ENCODE data around the gene IFNL1. TPM values are rescaled to one million over a fixed set of nuclear protein-coding genes. Genes with fewer than 3 reads are reported as not detected.
"Not testable (repeated sequence)": the region's sequence is repeated elsewhere in the genome, so short reads cannot be mapped to it uniquely, and the experiment has no call there.

IFNL1 gene
- polyA plus RNA-seq, 1 donor = not detected

DNA sequence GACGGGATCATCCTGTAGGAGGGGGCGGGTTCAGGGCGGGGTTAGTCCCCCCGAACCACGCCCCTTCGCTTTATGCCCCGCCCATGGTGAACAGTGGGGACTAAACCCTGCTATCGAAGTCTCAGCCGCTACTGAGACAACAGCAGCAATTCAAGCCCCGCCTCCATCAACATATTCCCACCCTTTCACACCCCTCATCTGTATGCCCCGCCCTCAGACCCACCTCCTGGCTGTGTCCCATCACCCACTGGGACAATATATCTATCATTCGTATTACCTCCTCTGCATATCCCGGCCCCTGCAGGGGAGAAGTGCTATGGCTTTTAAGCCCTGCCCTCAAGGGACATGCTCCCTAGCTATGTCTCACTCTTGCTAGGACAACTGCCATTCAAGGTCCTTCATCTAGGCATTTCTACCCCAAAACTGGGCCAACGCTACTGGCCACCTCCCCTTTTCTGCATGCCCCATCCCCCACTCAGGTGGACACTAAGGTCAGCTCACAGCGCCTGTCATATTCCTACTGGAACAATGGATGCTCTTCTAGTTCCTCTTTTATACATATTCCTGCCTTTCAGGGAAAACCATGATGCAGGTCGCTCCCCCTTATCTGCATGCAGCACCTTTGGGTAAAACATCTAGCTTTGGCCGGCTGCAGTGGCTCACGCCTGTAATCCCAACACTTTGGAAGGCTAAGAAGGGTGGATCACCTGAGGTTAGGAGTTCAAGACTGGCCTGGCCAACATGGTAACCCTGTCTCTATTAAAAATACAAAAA is 12.5 kb downstream of the IFNL1 start:
- DNase-seq (ENCODE audit: low read depth) = no peak

DNA sequence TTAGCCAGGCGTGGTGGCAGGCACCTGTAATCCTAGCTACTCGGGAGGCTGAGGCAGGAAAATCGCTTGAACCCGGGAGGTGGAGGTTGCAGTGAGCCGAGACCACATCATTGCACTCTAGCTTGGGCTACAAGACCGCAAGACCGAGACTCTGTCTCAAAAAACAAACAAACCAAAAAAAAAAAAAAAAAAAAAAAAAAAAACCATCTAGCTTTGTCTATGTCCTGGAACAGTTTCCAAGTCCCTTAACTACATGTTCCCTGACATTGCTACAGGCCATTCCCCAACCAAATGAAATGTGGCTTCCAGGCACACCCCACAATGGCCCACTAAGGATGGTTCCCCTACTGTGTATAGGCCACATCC is 13.1 kb downstream of the IFNL1 start:
- not testable (repeated sequence) for DNase-seq (ENCODE audit: low read depth)

DNA sequence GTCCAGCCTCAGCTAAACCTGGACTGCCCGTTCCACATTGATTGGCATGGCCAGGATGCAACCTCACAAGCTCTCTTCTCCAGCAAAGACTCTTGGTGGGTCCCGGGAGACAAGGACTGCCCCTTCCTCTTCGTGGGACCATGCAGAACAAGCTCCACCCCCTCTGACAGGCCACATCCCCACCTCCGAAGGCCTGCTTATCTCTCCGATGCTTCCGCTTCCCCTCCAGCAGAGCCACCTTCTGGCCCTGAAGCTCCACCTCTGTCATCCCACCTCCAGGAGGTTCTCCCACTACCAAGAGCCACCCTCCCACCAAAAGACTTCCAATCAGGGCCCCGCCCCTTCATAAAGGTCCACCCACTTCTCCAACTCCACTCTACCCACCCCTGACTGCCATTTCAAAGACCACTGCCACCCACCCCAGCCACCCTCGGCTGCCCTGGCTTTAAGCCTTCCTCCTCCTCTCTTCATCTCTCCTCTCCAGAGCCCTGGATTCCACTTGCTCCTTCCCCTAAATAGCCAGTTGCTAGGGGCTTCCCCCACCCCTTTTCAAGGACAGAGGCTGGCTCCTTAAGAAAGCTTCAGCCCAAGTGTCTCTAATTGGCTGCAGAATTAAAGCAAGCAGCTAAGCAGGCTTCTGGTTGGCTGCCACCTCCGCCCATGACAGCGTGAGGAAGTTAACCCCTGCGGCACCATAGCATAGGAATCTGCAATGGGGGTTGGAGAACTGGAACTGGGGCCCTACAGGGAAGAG is 14.5 kb downstream of the IFNL1 start:
- no peak for DNase-seq (ENCODE audit: low read depth)

DNA sequence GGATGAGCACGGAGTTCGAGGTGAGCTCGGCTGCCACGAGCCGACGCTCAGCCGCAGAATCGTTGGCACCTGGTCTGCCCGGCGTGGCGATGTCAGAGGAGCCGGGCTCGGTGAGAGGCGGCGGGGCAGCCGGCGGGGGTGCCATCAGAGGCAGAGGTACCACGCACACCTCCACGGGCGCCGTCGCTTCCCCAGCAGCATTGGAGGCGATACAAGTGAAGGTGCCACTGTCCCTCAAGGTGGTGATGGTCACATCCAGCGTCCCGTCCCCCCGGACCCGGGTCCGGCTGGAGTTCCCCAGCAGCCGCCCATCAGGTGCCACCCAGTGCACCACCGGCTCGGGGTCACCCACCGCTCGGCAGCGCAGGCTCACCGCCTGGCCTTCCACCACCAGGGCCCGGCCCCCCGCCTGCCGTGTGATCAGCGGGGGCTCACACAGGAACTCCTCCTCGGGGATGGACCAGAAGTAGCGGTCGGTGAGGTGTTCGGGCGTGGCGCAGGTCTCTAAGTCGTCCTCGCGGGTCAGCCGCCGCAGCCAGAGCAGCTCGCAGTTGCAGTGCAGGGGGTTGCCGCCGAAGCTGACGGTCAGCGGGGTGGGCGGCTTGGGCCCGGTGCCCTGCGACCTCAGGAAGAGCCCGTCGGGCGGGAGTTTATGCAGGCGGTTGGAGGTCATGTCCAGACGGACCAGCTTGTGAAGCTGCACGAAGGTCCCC is 18.0 kb downstream of the IFNL1 start:
- DNase-seq (ENCODE audit: low read depth) = no peak

DNA sequence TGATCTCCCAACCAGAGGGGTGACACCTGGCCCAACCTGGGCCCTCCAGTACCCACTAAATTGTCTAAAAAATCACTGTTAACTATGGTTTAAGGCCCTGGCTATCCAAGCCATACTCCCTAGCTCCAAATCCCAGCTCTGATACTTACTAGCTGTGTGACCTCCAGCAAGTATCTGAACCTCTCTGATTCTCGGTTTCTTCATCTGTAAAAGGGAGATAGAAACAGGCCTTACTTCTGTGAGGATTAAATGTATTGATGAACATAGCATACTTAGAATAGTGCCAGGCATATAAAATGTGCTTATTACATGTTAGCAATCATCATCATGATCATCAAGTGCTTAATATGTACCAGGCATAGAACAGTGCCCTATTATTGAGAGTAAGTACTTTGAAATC is 19.7 kb downstream of the IFNL1 start:
- no peak for DNase-seq (ENCODE audit: low read depth)

DNA sequence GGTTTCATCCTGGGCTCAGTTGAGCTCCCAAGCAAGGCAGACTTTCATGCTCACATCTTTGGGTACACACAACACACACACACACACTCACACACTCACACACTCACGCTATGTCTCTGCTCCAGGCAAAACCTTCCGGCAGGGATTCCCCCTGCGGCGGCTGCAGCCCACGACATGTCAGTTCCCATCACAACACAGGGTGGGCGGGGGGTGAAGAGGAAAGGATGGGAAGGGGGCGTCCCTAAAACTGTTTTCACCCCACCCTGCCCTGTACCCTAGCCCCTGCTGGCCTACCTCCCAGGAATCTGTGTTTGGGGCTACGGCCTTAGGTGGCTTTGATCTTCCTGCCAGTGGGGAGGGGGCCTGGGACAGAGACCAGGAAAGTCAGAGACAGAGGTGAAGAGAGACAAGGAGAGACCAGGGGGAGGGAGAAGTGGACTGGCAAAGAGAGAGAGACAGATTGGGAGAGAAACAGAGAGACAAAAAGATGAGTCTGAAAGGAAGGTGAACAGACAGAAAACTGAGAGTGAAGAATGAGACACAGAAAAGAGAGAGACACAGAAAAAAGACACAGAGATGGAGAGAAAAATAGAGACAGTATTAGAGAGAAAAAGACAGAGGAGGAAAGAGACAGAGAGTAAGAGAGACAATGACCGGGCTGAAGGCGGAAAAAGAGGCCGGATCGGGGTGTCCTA is 20.6 kb downstream of the IFNL1 start:
- no peak for DNase-seq (ENCODE audit: low read depth)

DNA sequence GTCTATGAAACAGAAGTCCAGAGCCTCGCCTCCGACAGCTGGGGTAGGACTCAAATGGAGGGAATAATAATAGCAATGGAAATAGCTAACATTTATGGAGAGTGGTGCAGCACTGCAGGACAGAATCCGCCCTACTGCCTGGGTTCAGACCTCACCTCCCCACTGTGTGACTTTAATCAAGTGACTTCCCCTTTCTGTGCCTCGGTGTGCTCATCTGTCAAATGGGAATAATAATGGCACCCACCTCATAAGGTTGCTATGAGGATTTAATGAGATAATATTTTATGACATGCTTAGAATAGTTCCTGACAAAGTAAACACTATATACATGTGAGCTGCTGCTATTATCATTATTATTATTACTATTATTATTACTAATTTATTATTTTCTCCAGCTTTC is 21.3 kb downstream of the IFNL1 start:
- DNase-seq (ENCODE audit: low read depth) = no peak

DNA sequence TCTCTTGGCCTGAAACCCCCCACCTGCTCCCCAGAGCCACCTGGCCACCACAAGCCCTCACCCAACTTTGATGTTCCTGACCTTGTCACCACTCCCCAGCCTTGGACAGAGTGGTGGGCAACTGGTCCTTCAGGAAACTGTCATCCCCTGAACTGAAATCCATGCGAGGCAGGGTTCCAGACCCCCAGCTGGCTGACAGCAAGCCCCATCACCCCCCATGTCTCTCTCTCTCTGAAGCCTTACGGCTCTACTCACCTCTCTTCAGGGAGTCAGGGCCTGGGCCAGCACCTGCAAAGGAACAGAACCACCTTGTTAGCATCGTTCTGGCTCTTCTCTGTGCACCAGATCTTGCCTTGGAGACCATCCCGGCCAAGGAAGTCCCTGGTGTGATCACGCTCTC is 21.9 kb downstream of the IFNL1 start:
- no peak for DNase-seq (ENCODE audit: low read depth)

DNA sequence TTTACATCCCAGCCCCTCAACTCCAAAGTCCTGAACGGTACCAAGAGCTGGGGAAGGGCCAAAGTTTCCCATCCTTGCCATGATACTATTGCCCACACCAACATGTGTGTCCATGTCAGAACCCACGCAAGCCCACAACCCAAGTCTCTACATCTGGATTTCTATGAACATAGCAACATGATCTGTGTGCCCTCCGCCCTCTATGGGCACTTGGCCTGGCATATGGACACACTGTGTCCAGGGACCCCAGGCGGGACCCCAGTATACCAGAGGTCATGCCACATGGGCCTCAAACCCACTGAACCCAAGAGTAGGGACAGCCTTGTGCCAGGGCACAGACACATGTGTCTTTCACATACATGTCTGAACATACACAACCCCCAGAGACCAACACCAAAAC is 22.5 kb downstream of the IFNL1 start:
- no peak for DNase-seq (ENCODE audit: low read depth)

DNA sequence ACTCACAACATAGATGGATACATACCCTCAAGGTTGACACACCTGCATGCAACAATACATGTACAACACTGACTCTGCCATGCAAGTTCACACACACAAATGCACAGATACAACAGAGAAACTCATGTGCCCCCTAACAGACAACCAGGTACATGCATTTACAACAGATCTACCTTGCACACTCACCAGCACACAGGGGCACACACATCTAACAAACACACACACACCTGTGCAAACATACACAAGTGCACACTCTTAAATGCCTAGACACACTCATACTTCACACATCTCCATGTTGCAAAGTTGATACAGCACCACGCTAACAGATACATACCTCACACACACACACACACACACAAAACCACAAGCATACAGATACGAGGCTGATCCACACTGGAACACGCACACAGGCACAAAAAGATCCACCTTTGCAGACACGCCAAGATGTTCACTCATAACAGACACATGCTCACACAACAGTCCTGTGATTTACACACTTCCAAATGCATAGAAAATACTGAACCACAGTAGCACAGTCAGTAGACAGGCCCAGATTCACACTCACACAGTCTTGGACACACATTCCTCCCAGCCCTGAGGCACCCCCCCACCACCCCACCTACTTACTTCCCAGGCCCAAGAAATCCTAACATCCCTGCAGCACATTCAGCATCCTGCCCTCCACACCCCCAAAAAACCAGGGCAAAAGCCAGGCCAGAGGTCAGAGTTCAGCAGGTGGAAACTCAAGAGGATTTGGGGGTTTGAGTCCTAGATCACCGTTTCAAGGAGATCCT is 23.1 kb downstream of the IFNL1 start:
- no peak for DNase-seq (ENCODE audit: low read depth)

DNA sequence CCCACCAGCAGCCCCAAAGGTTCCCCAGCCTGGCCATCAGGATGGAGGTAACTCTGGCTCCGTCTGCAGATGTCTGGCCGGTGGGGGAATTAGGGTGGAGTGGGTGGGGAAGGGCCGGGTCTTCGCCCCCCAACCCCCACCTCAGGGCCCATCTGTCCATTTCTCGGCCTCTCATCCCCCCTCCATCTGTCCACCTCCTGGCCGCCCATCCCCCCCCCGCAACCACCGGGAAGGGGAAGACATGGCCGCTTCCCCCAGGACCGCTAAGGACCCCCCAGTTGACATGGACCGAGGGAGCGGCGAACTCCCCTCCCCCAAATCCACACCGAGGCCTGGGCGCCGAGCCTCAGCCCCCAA is 23.7 kb downstream of the IFNL1 start:
- DNase-seq (ENCODE audit: low read depth) = no peak

DNA sequence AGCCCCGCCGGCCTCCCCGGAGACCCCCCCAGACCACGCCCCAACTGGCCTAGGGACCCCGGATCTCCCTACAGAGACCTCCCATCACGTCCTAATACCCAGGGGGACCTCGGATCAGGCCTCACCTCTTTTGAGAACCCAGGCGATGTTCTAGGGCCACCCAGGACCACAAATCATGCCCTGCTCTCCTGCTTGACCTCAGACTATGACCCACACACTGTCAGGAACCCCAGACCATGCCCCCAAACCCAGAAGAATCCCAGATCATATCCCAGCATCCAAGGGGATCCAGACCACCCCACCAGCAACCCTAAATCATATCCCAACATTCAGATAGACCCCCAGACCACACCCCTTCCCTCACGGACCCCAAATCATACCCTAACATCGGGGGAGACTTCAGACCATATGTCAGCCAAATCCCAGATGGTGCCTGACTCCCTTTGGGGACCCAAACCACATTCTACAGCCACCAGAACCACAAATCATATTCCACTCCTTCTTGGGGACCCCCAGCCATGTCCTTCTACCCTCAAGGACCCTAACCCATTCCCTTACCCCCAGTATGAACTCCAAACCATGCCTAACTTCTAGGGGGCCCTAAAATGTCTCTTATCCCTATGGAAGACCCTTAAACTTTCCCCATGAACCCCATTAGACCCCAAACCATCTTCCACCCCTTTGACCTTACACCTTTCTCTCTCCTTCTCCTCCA is 25.1 kb downstream of the IFNL1 start:
- DNase-seq (ENCODE audit: low read depth) = no peak

DNA sequence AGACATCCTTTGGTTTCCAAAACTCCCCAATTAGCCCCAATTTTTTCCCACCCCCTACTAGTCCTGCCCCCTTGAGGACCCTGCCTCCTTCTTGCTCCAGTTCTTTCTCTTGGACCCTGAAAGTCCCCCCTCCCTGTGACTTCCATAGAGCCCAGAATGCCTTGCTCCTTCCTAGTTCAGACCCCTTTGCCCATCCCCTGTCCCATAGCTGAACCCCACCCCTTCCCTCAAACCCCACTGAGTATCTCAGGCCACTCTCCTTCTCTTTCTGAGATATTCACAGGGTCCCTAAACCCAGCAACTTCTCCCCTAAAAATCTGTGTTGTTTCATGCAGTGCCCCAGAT is 25.6 kb downstream of the IFNL1 start:
- no peak for DNase-seq (ENCODE audit: low read depth)

DNA sequence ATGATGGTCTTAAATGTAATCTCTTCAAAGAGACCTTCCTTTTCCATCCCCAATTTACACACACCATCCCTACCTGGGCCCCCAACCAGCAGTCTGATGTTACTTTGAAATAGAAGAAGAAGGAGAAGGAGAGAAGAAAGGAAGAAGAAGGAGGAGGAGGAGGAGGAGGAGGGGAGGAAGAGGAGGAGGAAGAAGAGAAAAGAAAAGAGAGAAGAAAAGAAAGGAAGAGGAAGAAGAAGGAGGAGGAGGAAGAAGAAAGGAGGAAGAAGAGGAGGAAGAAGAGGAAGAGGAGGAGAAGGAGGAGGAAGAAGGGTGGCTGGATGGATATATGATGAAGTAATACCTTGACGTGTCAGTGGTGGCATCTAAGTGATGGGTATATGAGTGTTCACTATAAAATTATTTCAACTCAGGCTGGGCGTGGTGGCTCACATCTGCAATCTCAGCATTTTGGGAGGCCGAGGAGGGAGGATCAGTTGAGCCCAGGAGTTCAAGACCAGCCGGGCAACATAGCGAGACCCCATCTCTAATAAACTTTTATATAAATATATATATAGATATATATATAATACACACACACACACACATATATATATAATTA is 28.1 kb downstream of the IFNL1 start:
- DNase-seq (ENCODE audit: low read depth) = no peak

DNA sequence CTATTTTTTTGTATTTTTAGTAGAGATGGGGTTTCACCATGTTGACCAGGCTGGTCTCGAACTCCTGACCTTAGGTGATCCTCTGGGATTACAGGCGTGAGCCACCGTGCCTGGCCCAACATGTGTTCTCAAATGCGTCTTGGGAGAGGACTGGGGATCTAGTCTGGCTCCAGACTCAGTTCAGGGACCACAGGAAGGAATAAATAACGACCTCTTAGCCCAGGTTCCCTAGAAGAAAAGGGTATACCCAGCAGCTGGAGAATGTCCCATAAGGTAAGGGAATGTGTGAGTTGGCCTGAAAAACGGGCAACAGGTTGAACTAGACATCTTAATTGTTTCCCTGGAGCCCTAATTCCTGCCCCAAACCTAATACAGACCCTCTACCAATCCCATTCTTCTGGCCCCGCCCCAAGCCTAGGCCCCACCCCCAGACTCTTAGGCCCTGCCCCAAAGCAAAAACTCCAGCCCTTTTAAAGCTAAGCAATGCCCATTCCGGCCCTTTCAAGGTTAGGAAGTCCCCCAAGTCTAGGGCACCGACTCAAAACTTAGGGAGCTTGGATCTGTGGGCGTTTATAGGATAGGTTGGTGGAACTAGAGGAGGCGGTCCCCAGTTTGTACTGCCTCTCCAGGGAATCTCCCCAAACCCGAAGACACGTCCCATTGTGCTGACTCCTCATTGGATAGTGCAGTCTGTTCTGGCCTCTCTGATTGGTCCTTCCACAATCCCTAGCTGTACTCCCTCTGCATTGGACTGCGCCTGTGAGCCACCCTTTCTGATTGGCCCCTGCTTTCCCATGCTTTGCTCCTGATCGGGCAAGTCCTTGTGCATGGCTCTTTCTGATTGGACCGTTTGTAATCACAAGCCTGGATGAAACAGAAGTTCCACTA is 29.8 kb downstream of the IFNL1 start:
- DNase-seq (ENCODE audit: low read depth) = no peak

DNA sequence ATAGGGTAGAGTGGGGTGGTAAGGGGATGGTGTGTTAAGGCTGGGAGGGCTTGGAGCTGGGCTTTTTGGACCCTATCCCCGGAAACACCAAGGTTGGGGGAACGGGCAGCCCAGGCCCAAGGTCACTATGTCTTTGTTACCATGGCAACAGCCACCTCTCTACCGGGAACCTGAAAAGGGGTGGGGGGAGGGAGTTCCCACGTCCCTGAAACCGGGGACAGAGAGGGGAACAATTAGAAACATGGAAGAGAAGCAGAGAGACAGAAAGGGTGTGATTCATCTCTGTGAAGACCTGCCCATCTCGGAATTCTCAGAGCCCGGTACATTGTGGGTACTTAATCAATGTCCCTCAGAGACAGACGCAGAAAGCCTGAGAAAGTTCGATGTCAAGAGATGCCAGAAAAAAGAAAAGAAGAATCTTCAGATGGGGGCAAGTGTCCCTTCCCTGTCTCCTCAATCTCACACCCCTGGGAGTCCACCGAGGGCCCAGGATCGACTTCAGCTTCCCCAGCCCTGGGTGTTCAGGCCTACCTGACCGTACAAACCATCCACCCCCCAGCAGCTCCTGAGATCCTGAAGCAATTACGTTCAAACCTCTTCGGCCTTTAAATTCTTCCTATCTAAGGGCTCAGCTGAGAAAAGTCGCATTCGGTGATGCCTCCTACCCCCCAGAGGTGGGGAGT is 31.3 kb downstream of the IFNL1 start:
- DNase-seq (ENCODE audit: low read depth) = no peak

DNA sequence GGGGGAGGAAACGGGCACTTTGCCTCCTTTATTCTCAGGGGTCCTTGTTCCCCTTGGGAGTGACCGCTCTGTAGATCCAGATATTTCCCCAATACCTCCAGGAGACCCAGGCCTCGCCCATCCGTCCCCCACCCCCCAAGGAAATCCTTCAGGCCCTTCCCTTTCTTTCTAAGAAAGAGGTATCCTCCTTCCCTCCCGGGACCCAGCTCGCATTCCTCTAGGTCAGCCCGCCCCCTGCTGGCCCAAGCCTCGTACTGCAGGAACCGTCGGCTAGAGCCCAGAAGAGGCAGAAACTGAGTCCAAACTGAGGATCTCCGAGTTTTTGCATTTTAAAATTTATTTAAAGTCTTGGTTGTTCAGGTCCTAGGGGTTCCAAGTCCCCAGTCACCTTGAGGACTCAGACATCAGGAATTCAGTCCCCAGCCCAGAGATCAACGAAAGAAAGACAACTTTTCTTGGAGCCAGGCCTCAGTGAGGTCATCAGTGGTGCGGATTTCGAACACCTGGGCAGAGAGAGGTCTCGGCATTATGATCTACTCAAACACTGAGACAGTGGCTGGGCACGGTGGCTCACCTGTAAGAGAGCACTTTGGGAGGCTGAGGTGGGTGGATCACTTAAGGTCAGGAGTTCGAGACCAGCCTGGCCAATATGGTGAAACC is 32.0 kb downstream of the IFNL1 start:
- DNase-seq (ENCODE audit: low read depth) = no peak

DNA sequence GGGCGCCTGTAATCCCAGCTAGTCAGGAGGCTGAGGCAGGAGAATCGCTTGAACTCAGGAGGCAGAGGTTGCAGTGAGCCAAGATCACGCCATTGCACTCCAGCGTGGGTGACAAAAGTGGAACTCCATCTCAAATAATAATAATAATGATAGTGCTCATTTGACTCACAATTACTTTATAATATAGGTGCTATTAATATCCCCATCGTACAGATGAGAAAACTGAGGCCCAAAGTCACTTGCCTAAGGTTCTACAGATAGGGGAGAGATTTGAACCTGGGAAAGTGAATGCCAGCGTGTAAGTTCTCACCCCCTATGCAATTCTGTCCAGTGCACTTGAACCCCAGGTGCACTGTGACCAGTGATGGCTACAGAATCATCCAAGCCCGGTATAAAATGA is 33.7 kb downstream of the IFNL1 start:
- DNase-seq (ENCODE audit: low read depth) = no peak

Measured in forelimb muscle (tissue), 1 donor.